Right lobe of liver (tissue), 6 donors: ENCODE measurements around the gene PRRC2A. TPM values are rescaled to one million over a fixed set of nuclear protein-coding genes. Genes with fewer than 3 reads are reported as not detected.
"Not testable (repeated sequence)": the region's sequence is repeated elsewhere in the genome, so short reads cannot be mapped to it uniquely, and the experiment has no call there.

Experiments
- ATAC-seq, 4 donors: fragments of 200-7000 bp; cut with Tn5 transposase; one replicate each; pipeline ENCODE4 v1.9.1; 2020; ENCODE audit warnings: mild to moderate bottlenecking in 4 of 4, moderate library complexity in 4 of 4
- DNase-seq, 3 donors: peaks; one replicate each; pipeline ENCODE4 v3.0.0-alpha.2; 2020
- H3K27ac ChIP-seq, 3 donors: fragments of 200-600 bp; one replicate each; pipeline ENCODE4 v1.8.0; 2022
- H3K27me3 ChIP-seq, 2 donors: fragments of 200-600 bp; one replicate each; pipeline ENCODE4 v1.8.0; 2022
- H3K36me3 ChIP-seq, 4 donors: fragments of 200-600 bp; sonication (generic) in 1 of 4; one replicate each; pipeline versions ENCODE4 v1.5.1 to v1.8.0; 2017 to 2022; ENCODE audit warnings: control low read depth in 1 of 4
- H3K4me1 ChIP-seq, 4 donors: fragments of 200-600 bp; sonication (generic) in 1 of 4; one replicate each; pipeline versions ENCODE4 v1.5.1 to v1.8.0; 2017 to 2022; ENCODE audit warnings: control low read depth in 1 of 4
- H3K4me3 ChIP-seq, 3 donors: fragments of 200-600 bp; one replicate each; pipeline ENCODE4 v1.8.0; 2022
- H3K9me3 ChIP-seq, 4 donors: fragments of 200-600 bp; sonication (generic) in 1 of 4; one replicate each; pipeline versions ENCODE4 v1.5.1 to v1.8.0; 2017 to 2022; ENCODE audit warnings: control low read depth in 1 of 4
- POLR2A ChIP-seq: fragments of 450-650 bp; IDR thresholded peaks from one replicate; pipeline ENCODE4 v1.6.1; 2017; ENCODE audit warnings: antibody characterized with exemption, mild to moderate bottlenecking
- WGBS: methylation state at CpG from one replicate; pipeline ENCODE4 v1.1.6; 2018; ENCODE audit warnings: low coverage, low lambda C conversion rate; ENCODE audit not compliant: insufficient coverage; ENCODE audit errors: missing lambda C conversion rate; 5-methylcytosine and 5-hydroxymethylcytosine counted together
- intact Hi-C, 2 donors: fragments of 100-400 bp; cut with DNase I; formaldehyde crosslinking; loops; one replicate each; pipeline versions ENCODE4 v1.11.2 to v1.14.1; 2022
- total RNA-seq, 6 experiments: library from RNA; depleted of rRNA in 2 of 6; stranded (reverse); fragments of >200 nt in 2 of 6; fragmentation: NEBNext Ultra II Directional in 3 of 6; extraction: Animal tissue kit (Norgen Biotek cat#: 25700) in 3 of 6; gene quantifications; one replicate each; pipeline versions ENCODE4 v1.1.0 to v1.2.4, GENCODE V29; 2016 to 2023
- TF ChIP-seq, protein P1 (sequence below), 4 donors: fragments of 200-600 bp in 3 of 4; fragments of 450-650 bp in 1 of 4; IDR thresholded peaks; one replicate each; pipeline versions ENCODE4 v1.5.1 to v1.8.0; 2016 to 2022; ENCODE audit warnings: antibody characterized with exemption in 4 of 4, mild to moderate bottlenecking in 2 of 4
- donor health status: DM: no; HTN: yes; CAD: no.
- donor health status: DM: no; HTN: no; CAD: no.
- donor health status: DM: no; HTN: no; CAD: no.
- donor health status: DM: no; HTN: yes; CAD: no.
- donor health status: DM: no; HTN: yes; CAD: no.

The PRRC2A gene
- total RNA-seq, 6 experiments from 2014 or later = 34.7 to 59.6 (median 39.4) TPM

DNA sequence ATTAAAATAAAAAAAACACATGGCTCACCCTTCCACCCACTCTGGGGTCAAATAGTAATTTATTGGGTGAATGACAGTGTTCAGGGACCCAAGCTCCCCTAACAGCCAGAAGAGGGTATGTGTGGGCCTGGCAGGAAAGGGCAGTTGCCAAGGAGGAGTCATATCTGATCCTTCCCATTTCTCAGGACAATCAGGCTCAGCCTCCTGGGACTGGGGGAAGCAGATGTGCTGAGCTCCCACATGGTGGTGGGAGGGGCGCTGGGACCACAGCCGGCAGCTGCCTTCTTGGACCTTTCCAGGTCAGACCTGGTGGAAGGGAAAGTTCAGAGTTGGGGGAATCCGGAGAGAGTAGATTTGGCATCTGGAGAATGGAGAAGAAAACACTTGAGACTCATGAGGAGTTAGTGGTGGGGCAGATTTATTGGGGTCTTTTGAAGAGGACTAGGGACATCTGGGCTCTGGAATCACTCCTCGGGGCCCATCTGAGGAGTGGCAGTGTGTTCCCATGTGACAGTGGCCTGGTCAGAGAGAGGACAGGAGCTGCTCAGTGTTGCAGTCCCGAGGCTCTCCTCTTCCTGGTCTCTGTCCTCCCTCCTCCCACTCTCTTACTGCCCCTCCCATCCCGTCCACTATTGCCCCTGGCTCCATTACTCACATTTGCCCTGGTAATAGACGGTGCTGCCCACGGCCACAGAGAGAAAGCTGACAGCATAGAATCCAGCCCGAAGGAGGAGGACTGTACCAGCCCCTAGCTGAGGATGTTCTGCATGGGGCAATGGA is 31.5 kb upstream of the PRRC2A start:
- DNase-seq (no peak), ATAC-seq (no peak)
- intact Hi-C loops = no loop called here
- no peak overlapping the region for H3K4me3 ChIP-seq
- no peak for TF ChIP-seq POLR2A
- TF ChIP-seq, protein P1, sequence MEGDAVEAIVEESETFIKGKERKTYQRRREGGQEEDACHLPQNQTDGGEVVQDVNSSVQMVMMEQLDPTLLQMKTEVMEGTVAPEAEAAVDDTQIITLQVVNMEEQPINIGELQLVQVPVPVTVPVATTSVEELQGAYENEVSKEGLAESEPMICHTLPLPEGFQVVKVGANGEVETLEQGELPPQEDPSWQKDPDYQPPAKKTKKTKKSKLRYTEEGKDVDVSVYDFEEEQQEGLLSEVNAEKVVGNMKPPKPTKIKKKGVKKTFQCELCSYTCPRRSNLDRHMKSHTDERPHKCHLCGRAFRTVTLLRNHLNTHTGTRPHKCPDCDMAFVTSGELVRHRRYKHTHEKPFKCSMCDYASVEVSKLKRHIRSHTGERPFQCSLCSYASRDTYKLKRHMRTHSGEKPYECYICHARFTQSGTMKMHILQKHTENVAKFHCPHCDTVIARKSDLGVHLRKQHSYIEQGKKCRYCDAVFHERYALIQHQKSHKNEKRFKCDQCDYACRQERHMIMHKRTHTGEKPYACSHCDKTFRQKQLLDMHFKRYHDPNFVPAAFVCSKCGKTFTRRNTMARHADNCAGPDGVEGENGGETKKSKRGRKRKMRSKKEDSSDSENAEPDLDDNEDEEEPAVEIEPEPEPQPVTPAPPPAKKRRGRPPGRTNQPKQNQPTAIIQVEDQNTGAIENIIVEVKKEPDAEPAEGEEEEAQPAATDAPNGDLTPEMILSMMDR (IDR thresholded peaks at IDR 0.05) = no peak
- no peak overlapping the region for H3K27ac ChIP-seq
- H3K4me1 ChIP-seq = no peaks in the 10 kb centered on the region
- no peaks in the 10 kb centered on the region for H3K9me3 ChIP-seq
- 37% methylated on average over 8 of the region's 9 CpGs for WGBS
- H3K27me3 ChIP-seq = no peaks in the 10 kb centered on the region
- H3K36me3 ChIP-seq = no peaks in the 10 kb centered on the region

DNA sequence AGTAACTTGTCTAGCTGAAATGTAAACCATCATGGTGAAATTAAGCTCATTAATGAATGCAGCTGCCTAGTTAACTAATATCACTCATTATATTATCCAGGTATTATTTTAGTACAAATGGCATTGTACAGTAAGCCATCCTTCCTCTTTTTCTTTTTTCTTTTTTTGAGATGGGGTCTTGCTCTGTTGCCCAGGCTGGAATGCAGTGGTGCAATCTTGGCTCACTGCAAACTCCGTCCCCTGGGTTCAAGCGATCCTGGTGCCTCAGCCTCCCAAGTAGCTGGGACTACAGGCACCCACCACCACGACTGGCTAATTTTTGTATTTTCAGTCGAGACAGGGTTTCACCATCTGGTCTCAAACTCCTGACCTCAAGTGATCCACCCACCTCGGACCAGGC is 29.8 kb upstream of the PRRC2A start:
- DNase-seq, H3K27me3 ChIP-seq, intact Hi-C loops, H3K27ac ChIP-seq, H3K9me3 ChIP-seq, ATAC-seq, H3K36me3 ChIP-seq, H3K4me1 ChIP-seq, H3K4me3 ChIP-seq: not testable (repeated sequence)
- 79% methylated on average over 3 of the region's 5 CpGs for WGBS

- DNase-seq = no peak
- H3K27me3 ChIP-seq = no peaks in the 10 kb centered on the region
- 78% methylated on average over 2 of the region's 7 CpGs for WGBS
- no peak for ATAC-seq
- no peak overlapping the region for H3K27ac ChIP-seq
- no peaks in the 10 kb centered on the region for H3K36me3 ChIP-seq
- H3K4me3 ChIP-seq = no peak overlapping the region
- no peaks in the 10 kb centered on the region for H3K9me3 ChIP-seq
- H3K4me1 ChIP-seq = no peaks in the 10 kb centered on the region
- TF ChIP-seq, protein P1 (IDR thresholded peaks at IDR 0.05) = no peak
- TF ChIP-seq POLR2A = no peak
- intact Hi-C loops = no loop called here
Observed at GRCh38 chr6:31592396-31592771, 28.1 kb upstream of the PRRC2A start.

DNA sequence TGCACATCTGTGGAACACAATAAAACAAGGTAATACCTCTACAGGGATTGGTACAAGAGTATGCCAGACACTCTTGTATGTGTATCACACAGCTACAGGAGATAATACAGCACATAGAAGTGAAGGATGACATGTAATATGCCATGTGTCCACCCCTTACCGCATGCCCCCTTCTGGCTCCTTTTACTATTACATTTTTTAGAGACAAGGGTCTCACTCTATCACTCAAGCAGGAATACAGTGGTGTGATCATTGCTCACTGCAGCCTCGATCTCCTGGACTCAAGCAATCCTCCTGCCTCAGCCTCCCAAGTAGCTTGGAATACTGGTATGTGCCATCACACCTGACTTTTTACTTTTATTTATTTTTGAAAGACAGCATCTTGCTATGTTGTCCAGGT is 23.5 kb upstream of the PRRC2A start:
- no peak overlapping the region for H3K4me3 ChIP-seq
- DNase-seq (no peak), ATAC-seq (peak; percentile 49 to 60 (median 54))
- H3K27ac ChIP-seq = no peak overlapping the region
- no peaks in the 10 kb centered on the region for H3K36me3 ChIP-seq
- H3K9me3 ChIP-seq = no peaks in the 10 kb centered on the region
- H3K4me1 ChIP-seq = peaks cover 0 to 6% (median 1%) of the 10 kb centered on the region in 4 donors
- H3K27me3 ChIP-seq = no peaks in the 10 kb centered on the region
- intact Hi-C loops = loop anchor here in 1 of 2 donors (5.0 kb wide), 1 partner anchor 45 kb away; no protein-coding TSS in a partner anchor
- 5% methylated on average over 2 of the region's 2 CpGs for WGBS
- TF ChIP-seq POLR2A = no peak
- TF ChIP-seq, protein P1 (IDR thresholded peaks at IDR 0.05) = peak; percentile 32 to 42 (median 34)

- TF ChIP-seq, protein P1 (IDR thresholded peaks at IDR 0.05) = no peak
- TF ChIP-seq POLR2A = no peak
- Histone ChIP-seq H3K9me3 (no peaks in the 10 kb centered on the region), H3K4me3 (no peak overlapping the region), H3K36me3 (no peaks in the 10 kb centered on the region), H3K27me3 (no peaks in the 10 kb centered on the region), H3K27ac (no peak overlapping the region), H3K4me1 (no peaks in the 10 kb centered on the region)
- intact Hi-C loops = no loop called here
- 57% methylated on average over 1 of the region's 1 CpG for WGBS
- no peak for DNase-seq
- no peak for ATAC-seq
Observed at GRCh38 chr6:31607317-31607716, 13.2 kb upstream of the PRRC2A start.
